Measurements from ENCODE around the gene TMCO6.
"Not testable (repeated sequence)": the region's sequence is repeated elsewhere in the genome, so short reads cannot be mapped to it uniquely, and the experiment has no call there.

Gene TMCO6

DNA sequence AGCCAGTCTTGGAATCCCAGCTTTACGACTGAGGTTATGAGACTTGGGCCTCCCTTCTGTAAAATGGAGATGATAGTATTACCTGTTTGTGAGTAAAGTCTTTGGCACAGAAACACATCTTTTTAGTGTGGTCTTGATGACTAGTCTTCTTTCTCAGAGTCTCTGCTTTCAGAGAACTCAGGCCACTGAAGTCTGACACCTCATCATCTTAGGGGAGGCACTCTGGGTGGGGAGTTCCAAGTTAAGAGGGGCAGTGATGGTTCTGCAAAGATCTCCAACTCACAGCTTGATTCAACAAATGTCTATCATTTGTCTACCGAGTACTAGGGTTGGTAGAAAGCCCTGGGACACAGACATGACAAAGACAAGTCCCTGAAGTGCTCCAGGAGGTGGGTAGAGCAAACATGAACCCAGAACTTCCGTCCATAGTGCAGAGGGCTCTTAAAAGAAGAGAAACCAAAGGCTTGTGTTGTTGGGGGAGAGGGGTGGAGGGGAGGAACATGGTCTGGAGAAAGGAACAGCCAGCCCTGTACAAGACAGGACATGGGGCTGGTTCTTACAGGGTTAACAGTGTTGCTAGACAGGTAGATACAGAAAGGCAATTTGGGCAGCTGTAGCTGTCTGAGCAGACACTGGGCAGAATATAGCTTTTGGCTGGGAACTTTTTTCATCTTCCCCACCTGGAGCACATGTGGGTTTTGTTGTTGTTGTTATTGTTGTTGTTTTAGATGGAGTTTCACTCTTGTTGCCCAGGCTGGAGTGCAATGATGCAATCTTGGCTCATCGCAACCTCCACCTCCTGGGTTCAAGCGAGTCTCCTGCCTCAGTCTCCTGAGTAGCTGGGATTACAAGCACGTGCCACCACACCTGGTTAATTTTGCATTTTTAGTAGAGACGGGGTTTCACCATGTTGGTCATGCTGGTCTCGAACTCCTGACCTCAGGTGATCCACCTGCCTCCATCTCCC is 3.7 kb upstream of the TMCO6 start:
- DNase-seq (ENCODE audit: low spot score) (no peak), ATAC-seq (ENCODE audit: low read depth) (no peak)
- Histone ChIP-seq H3K27ac (ENCODE audit: poor library complexity, severe bottlenecking) (no peak overlapping the region), H3K4me3 (ENCODE audit: severe bottlenecking) (no peak overlapping the region), H3K36me3 (ENCODE audit: low read depth) (no peaks in the 10 kb centered on the region), H3K4me1 (ENCODE audit: insufficient read depth, poor library complexity, severe bottlenecking) (peaks cover 4% of the 10 kb centered on the region), H3K27me3 (ENCODE audit: insufficient read depth, poor library complexity, severe bottlenecking) (no peaks in the 10 kb centered on the region), H3K9me3 (ENCODE audit: severe bottlenecking) (no peaks in the 10 kb centered on the region)
- TF ChIP-seq, protein P1, sequence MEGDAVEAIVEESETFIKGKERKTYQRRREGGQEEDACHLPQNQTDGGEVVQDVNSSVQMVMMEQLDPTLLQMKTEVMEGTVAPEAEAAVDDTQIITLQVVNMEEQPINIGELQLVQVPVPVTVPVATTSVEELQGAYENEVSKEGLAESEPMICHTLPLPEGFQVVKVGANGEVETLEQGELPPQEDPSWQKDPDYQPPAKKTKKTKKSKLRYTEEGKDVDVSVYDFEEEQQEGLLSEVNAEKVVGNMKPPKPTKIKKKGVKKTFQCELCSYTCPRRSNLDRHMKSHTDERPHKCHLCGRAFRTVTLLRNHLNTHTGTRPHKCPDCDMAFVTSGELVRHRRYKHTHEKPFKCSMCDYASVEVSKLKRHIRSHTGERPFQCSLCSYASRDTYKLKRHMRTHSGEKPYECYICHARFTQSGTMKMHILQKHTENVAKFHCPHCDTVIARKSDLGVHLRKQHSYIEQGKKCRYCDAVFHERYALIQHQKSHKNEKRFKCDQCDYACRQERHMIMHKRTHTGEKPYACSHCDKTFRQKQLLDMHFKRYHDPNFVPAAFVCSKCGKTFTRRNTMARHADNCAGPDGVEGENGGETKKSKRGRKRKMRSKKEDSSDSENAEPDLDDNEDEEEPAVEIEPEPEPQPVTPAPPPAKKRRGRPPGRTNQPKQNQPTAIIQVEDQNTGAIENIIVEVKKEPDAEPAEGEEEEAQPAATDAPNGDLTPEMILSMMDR (IDR thresholded peaks at IDR 0.05; ENCODE audit: poor library complexity, severe bottlenecking) = peak; percentile 23

DNA sequence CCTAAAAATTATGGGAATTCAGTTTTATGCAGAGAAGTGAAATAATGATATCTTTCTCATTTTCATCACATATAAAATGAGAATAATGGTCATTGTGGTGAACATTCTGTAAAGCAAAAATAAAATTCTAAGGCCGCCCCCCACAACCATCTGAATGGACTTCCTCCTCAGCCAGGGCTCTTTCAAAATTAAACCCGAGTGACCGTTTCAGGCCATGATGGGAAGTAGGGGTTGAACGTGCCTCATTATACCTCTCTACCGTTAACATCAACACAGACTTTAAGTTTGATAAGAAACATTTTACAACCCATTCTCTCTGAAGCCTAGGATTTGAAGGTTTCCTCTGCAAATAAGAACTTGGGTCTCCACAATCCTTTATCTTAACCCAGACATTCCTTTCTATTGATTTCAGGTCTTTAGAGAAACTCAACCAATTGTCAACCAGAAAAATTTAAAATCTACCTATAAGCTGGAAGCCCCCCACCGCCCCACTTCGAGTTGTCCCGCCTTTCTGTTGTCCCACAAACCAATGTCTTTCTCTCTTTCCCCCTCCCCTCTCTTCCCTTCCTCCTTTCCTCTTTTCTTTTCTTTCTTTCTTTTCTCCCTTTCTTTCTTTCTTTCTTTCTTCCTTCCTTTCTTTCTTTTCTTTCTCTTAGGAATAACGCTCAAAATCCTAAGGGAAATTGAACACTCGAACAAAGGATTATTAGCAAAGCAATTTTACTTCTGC is 1.7 kb upstream of the TMCO6 start:
- no peak for DNase-seq (ENCODE audit: low spot score)
- H3K36me3 ChIP-seq (ENCODE audit: low read depth) = 0 out of 2 replicates have a peak, but pooled peaks cover 3% of the 10 kb centered on the region
- H3K27ac ChIP-seq (ENCODE audit: poor library complexity, severe bottlenecking) = no peak overlapping the region
- no peaks in the 10 kb centered on the region for H3K9me3 ChIP-seq (ENCODE audit: severe bottlenecking)
- no peaks in the 10 kb centered on the region for H3K27me3 ChIP-seq (ENCODE audit: insufficient read depth, poor library complexity, severe bottlenecking)
- H3K4me1 ChIP-seq (ENCODE audit: insufficient read depth, poor library complexity, severe bottlenecking) = peaks cover 4% of the 10 kb centered on the region
- no peak for ATAC-seq (ENCODE audit: low read depth)
- no peak overlapping the region for H3K4me3 ChIP-seq (ENCODE audit: severe bottlenecking)
- TF ChIP-seq, protein P1 (IDR thresholded peaks at IDR 0.05; ENCODE audit: poor library complexity, severe bottlenecking) = no peak

DNA sequence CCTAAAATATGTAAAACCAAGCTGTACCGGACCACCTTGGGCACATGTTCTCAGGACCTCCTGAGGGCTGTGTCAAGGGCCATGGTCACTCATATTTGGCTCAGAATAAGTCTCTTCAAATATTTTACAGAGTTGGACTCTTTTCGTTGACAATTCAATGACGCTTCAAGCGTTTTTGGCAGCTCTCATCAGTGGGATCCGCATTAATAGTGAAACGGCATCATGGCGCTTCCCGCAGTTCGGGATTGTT is 428 bp upstream of the TMCO6 start:
- not testable (repeated sequence) for ATAC-seq (ENCODE audit: low read depth); H3K27me3 ChIP-seq (ENCODE audit: insufficient read depth, poor library complexity, severe bottlenecking); H3K9me3 ChIP-seq (ENCODE audit: severe bottlenecking); H3K4me1 ChIP-seq (ENCODE audit: insufficient read depth, poor library complexity, severe bottlenecking); DNase-seq (ENCODE audit: low spot score)
- Histone ChIP-seq H3K27ac (ENCODE audit: poor library complexity, severe bottlenecking) (peak overlapping the region; percentile 36), H3K4me3 (ENCODE audit: severe bottlenecking) (peak overlapping the region; percentile 75), H3K36me3 (ENCODE audit: low read depth) (peaks cover 12% of the 10 kb centered on the region)

DNA sequence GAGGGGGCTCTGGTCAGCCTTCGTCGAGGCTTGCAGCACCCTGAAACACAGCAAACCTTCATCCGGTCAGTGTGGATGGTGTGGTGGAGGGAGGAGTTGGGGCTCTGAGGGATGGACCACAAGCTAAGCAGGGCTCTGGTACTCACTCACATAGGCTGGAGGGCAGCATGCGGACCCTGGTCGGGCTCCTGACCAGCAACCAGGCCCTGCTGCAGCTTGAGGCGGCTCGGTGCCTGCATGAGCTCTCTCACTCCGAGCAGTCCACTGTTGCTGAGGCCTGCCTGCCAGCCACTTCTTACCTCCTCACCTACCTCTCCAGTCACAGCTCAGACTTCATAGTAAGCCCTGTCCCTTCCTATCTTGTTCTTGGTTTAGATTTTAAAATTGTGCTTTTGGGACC is 2.5 kb downstream of the TMCO6 start:
- Histone ChIP-seq H3K36me3 (ENCODE audit: low read depth) (peaks cover 37% of the 10 kb centered on the region), H3K4me1 (ENCODE audit: insufficient read depth, poor library complexity, severe bottlenecking) (peaks cover 9% of the 10 kb centered on the region), H3K27ac (ENCODE audit: poor library complexity, severe bottlenecking) (no peak overlapping the region), H3K9me3 (ENCODE audit: severe bottlenecking) (no peaks in the 10 kb centered on the region), H3K27me3 (ENCODE audit: insufficient read depth, poor library complexity, severe bottlenecking) (no peaks in the 10 kb centered on the region), H3K4me3 (ENCODE audit: severe bottlenecking) (no peak overlapping the region)
- DNase-seq (ENCODE audit: low spot score) (no peak), ATAC-seq (ENCODE audit: low read depth) (no peak)
- TF ChIP-seq, protein P1 (IDR thresholded peaks at IDR 0.05; ENCODE audit: poor library complexity, severe bottlenecking) = no peak

DNA sequence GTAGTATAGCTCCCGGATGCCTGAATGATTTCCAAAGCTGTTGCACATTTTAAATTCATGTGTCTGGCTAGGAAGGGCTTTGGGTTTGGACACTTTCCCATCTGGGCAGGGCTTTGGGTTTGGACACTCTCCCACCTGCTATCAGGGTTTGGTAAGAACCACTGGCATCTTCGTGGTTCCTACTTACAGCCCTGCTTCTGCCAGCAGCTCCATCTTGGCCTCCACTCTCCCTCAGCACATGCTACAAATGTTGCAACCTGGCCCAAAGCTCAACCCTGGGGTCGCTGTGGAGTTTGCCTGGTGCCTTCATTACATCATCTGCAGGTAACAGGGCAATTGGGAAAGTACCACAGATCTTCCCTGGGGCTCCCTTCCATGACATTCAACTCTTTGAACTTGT is 3.5 kb downstream of the TMCO6 start:
- Histone ChIP-seq H3K36me3 (ENCODE audit: low read depth) (peaks cover 37% of the 10 kb centered on the region), H3K4me1 (ENCODE audit: insufficient read depth, poor library complexity, severe bottlenecking) (peaks cover 9% of the 10 kb centered on the region), H3K9me3 (ENCODE audit: severe bottlenecking) (no peaks in the 10 kb centered on the region), H3K27ac (ENCODE audit: poor library complexity, severe bottlenecking) (no peak overlapping the region), H3K4me3 (ENCODE audit: severe bottlenecking) (no peak overlapping the region), H3K27me3 (ENCODE audit: insufficient read depth, poor library complexity, severe bottlenecking) (no peaks in the 10 kb centered on the region)
- DNase-seq (ENCODE audit: low spot score) (no peak), ATAC-seq (ENCODE audit: low read depth) (no peak)
- TF ChIP-seq, protein P1 (IDR thresholded peaks at IDR 0.05; ENCODE audit: poor library complexity, severe bottlenecking) = no peak

Data from RWPE2 (cell line).